Mammary epithelial cell (primary cell): ENCODE results near the gene TCF4.

Experiments used
- EZH2 ChIP-seq: IDR thresholded peaks from 2 replicates; pipeline ENCODE4 v1.6.1; 2012; ENCODE audit warnings: low read length, inconsistent platforms, borderline replicate concordance
- TF ChIP-seq, protein P1 (sequence below), 2 donors: IDR thresholded peaks in 1 of 2; conservative IDR thresholded peaks in 1 of 2; 2 replicates each; pipeline ENCODE4 v1.5.1; 2011 to 2012; ENCODE audit warnings: inconsistent platforms in 2 of 2, low read length in 2 of 2, mild to moderate bottlenecking in 2 of 2, control low read depth in 1 of 2, low read depth in 1 of 2; ENCODE audit not compliant: insufficient read depth in 1 of 2; ENCODE audit errors: extremely low read depth in 1 of 2

- TF ChIP-seq, protein P1, sequence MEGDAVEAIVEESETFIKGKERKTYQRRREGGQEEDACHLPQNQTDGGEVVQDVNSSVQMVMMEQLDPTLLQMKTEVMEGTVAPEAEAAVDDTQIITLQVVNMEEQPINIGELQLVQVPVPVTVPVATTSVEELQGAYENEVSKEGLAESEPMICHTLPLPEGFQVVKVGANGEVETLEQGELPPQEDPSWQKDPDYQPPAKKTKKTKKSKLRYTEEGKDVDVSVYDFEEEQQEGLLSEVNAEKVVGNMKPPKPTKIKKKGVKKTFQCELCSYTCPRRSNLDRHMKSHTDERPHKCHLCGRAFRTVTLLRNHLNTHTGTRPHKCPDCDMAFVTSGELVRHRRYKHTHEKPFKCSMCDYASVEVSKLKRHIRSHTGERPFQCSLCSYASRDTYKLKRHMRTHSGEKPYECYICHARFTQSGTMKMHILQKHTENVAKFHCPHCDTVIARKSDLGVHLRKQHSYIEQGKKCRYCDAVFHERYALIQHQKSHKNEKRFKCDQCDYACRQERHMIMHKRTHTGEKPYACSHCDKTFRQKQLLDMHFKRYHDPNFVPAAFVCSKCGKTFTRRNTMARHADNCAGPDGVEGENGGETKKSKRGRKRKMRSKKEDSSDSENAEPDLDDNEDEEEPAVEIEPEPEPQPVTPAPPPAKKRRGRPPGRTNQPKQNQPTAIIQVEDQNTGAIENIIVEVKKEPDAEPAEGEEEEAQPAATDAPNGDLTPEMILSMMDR (conservative IDR thresholded peaks at IDR 0.05 in 1 of 2, IDR thresholded peaks at IDR 0.05 in 1 of 2; ENCODE audit: extremely low read depth in 1 of 2, insufficient read depth in 1 of 2, low read depth in 1 of 2, low read length in 2 of 2), result no peak
- no peak for TF ChIP-seq EZH2
These were observed 319.8 kb downstream of the TCF4 start for GRCh38 chr18:55268151-55268601.
